Activated naive CD4-positive, alpha-beta T cell treated with anti-CD3 and anti-CD28 coated beads, Interleukin-2, amount 10 ng/mL, durations not matched to agents 7 days and 5 days (primary cell): ENCODE measurements around the gene TBC1D14.

ENCODE experiments used
- CTCF ChIA-PET: fragments of 350-600 bp; sonication (Branson Sonifier 250); formaldehyde crosslinking; loops from one replicate; lab custom pipeline; 2021; ENCODE audit warnings: antibody characterized with exemption; lab: Charles Lee
- DNase-seq: peaks from one replicate; pipeline ENCODE4 v3.0.0-alpha.2; 2020
- H3K27ac Mint-ChIP-seq: one replicate; pipeline ENCODE4 v1.8.0; 2021; ENCODE audit warnings: mild to moderate bottlenecking, moderate library complexity, mixed read lengths
- H3K27me3 Mint-ChIP-seq: one replicate; pipeline ENCODE4 v1.8.0; 2021; ENCODE audit warnings: mild to moderate bottlenecking, mixed read lengths
- H3K36me3 Mint-ChIP-seq: one replicate; pipeline ENCODE4 v1.8.0; 2021; ENCODE audit warnings: mixed read lengths
- H3K4me1 Mint-ChIP-seq: one replicate; pipeline ENCODE4 v1.8.0; 2021; ENCODE audit warnings: mixed read lengths
- H3K4me3 Mint-ChIP-seq: one replicate; pipeline ENCODE4 v1.8.0; 2021; ENCODE audit warnings: mild to moderate bottlenecking, moderate library complexity, mixed read lengths
- H3K9me3 Mint-ChIP-seq: one replicate; pipeline ENCODE4 v1.8.0; 2021; ENCODE audit warnings: mixed read lengths

Gene TBC1D14

GRCh38 chr4:6960628-6961412 lies 51.2 kb downstream of the TBC1D14 start:
- CTCF ChIA-PET: no interaction called here
- H3K36me3 Mint-ChIP-seq: no peaks in the 10 kb centered on the region
- H3K27ac Mint-ChIP-seq: no peak overlapping the region

DNA sequence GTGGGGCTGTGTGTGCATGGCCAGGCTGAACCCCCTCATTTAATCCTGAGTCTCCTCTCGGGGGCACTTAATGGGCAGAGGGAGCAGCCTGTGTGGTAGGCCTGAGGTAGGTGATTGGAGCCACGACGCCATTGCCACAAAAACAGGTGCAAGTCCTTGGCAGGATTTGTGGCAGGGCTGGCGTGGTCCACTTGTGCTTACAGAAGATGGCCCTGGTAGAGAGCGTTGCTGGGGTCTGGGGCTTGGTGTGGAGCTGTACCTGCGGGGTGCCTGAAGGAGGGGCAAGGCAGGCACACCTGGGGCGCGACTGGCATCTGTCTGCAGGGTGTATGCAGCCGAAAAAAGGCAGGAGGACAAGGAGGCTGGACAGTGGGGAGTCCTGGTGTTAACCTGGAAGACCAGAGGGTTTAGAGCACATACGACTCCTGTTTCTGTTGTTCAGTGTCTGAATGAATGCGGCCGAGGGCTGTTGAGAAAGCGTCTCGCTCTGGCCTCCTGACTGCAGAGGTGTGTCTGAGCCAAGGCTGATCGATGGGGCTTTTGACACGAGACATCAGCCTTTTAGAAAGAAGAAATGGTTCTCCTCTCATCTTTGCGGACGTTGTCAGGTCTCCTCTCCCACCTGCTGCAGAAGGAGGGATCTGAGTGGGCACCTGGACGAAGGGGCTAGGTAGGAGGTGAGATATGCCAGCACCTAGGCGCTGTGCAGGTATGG lies 52.0 kb downstream of the TBC1D14 start:
- no peak for DNase-seq
- no peaks in the 10 kb centered on the region for H3K36me3 Mint-ChIP-seq
- CTCF ChIA-PET: interaction anchor here (0.5 to 1.5 kb wide), 3 partner anchors 13 to 701 kb away, joined by 3 to 4 read pairs (median 3); no protein-coding TSS in a partner anchor
- H3K4me1 Mint-ChIP-seq: peaks cover 9% of the 10 kb centered on the region
- H3K27ac Mint-ChIP-seq: no peak overlapping the region
- H3K9me3 Mint-ChIP-seq: no peaks in the 10 kb centered on the region
- no peak overlapping the region for H3K4me3 Mint-ChIP-seq
- no peaks in the 10 kb centered on the region for H3K27me3 Mint-ChIP-seq

More at GRCh38 chr4:6960628-6961412, 51.2 kb downstream of the TBC1D14 start:
- no peaks in the 10 kb centered on the region for H3K27me3 Mint-ChIP-seq
- no peaks in the 10 kb centered on the region for H3K9me3 Mint-ChIP-seq
- no peak overlapping the region for H3K4me3 Mint-ChIP-seq
- DNase-seq: no peak
- peaks cover 9% of the 10 kb centered on the region for H3K4me1 Mint-ChIP-seq

DNA sequence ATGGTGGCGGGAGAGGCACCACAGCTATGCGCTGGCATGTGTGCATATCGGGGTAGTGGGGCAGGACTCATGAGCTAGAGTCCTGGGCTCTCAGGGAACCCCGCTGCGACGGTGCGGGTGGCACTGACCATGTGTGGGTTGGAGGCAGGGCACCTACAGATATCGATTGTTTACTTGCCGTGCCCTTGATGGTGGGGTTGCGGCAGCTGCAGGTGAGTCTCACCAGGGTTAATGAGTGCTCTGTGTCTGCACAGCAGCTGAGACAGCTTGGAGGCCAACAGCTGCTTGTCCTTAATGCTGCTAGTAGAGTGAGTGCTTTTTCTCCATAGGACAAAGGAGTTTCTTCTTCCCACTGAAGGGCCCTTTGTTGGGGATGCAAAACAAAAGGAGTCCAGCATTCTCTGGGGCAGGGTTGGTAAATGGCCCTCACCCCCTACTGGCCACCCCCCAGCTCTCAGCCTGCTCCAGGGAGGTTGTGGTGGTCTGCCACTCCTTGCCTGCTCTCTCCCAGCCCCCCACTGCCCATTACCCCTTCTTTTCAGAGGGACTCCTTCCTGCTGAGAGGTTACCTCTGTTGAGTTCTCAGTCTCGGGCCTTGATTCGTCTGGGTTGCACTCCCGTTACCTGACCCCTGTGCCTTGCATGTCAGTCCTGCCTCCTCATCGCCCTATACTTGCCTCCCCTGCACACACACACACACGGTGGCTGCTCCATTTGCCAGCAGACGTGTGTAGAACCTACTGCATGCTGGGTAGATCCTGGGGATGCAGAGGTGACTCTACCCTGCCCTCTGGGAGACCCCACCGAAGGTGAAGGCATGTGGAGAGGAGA lies 52.8 kb downstream of the TBC1D14 start:
- DNase-seq: no peak
- no peaks in the 10 kb centered on the region for H3K27me3 Mint-ChIP-seq
- CTCF ChIA-PET: interaction anchor here (0.5 to 1.5 kb wide), 3 partner anchors 12 to 702 kb away, joined by 3 to 4 read pairs (median 3); no protein-coding TSS in a partner anchor
- no peaks in the 10 kb centered on the region for H3K9me3 Mint-ChIP-seq
- H3K27ac Mint-ChIP-seq: no peak overlapping the region
- H3K4me1 Mint-ChIP-seq: peaks cover 9% of the 10 kb centered on the region
- peaks cover 3% of the 10 kb centered on the region for H3K36me3 Mint-ChIP-seq
- no peak overlapping the region for H3K4me3 Mint-ChIP-seq

- Mint-ChIP-seq H3K27me3 (no peaks in the 10 kb centered on the region), H3K4me3 (no peak overlapping the region), H3K4me1 (peaks cover 9% of the 10 kb centered on the region), H3K27ac (no peak overlapping the region), H3K9me3 (no peaks in the 10 kb centered on the region), H3K36me3 (peaks cover 3% of the 10 kb centered on the region)
- CTCF ChIA-PET: interaction anchor here (0.9 to 1.5 kb wide), 2 partner anchors 11 kb away, joined by 3 to 4 read pairs; no protein-coding TSS in a partner anchor
- DNase-seq: no peak
Observed at GRCh38 chr4:6963139-6963611, 53.5 kb downstream of the TBC1D14 start.

DNA sequence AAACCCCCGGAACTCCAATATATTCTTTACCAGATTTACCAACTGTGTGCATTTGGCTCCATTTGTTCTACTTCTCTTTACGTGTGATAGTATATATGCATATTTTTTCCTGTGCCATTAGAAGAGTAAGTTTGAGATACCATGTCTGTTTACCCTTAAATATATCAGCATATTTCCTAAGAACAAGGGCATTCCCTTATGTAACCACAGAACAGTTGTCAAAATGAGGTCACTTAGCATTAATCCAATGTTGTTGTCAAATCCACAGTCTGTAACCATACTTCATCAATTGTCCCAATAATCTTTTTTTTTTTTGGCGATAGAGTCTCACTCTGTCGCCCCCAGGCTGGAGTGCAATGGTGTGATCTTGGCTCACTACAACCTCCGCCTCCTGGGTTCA lies 55.2 kb downstream of the TBC1D14 start:
- Mint-ChIP-seq H3K27ac (no peak overlapping the region), H3K4me3 (no peak overlapping the region), H3K9me3 (no peaks in the 10 kb centered on the region), H3K27me3 (no peaks in the 10 kb centered on the region), H3K36me3 (peaks cover 6% of the 10 kb centered on the region), H3K4me1 (peaks cover 9% of the 10 kb centered on the region)
- no peak for DNase-seq
- CTCF ChIA-PET: interaction anchor here (1.6 to 2.2 kb wide), 2 partner anchors 9 to 22 kb away, joined by 5 to 12 read pairs; no protein-coding TSS in a partner anchor

DNA sequence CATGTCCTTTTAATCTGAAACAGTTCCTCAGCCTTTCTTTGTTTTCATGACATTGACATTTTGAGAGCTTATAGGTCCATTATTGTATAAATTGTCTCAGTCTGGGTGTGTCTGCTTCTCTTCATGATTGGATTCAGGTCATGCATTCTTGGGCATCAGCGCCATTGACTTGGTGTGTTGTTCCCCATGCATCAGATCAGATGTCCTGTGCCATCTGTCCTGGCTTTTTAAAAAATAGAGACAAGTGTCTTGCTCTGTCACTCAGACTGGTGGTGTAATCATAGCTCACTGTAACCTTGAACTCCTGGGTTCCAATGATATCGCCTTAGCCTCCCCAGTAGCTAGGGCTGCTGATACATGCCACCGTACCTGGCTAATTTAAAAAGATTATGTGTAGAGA lies 55.7 kb downstream of the TBC1D14 start:
- no peak for DNase-seq
- Mint-ChIP-seq H3K27me3 (no peaks in the 10 kb centered on the region), H3K27ac (no peak overlapping the region), H3K4me3 (no peak overlapping the region), H3K36me3 (peaks cover 9% of the 10 kb centered on the region), H3K9me3 (no peaks in the 10 kb centered on the region), H3K4me1 (peaks cover 9% of the 10 kb centered on the region)
- CTCF ChIA-PET: interaction anchor here (1.6 to 2.2 kb wide), 2 partner anchors 9 to 21 kb away, joined by 5 to 12 read pairs; no protein-coding TSS in a partner anchor

- Mint-ChIP-seq H3K9me3 (no peaks in the 10 kb centered on the region), H3K4me1 (peaks cover 9% of the 10 kb centered on the region), H3K4me3 (no peak overlapping the region), H3K27ac (no peak overlapping the region), H3K27me3 (no peaks in the 10 kb centered on the region), H3K36me3 (peaks cover 15% of the 10 kb centered on the region)
- CTCF ChIA-PET: no interaction called here
- no peak for DNase-seq
Observed at GRCh38 chr4:6967846-6968340, 58.3 kb downstream of the TBC1D14 start.

GRCh38 chr4:6968496-6968895 lies 58.9 kb downstream of the TBC1D14 start:
- no peak for DNase-seq
- CTCF ChIA-PET: no interaction called here
- Mint-ChIP-seq H3K36me3 (peaks cover 15% of the 10 kb centered on the region), H3K4me3 (no peak overlapping the region), H3K27me3 (no peaks in the 10 kb centered on the region), H3K27ac (no peak overlapping the region), H3K4me1 (peaks cover 9% of the 10 kb centered on the region), H3K9me3 (no peaks in the 10 kb centered on the region)

GRCh38 chr4:6969826-6970800 lies 60.5 kb downstream of the TBC1D14 start:
- Mint-ChIP-seq H3K4me1 (peaks cover 13% of the 10 kb centered on the region), H3K9me3 (no peaks in the 10 kb centered on the region), H3K4me3 (no peak overlapping the region), H3K36me3 (peaks cover 15% of the 10 kb centered on the region), H3K27ac (no peak overlapping the region), H3K27me3 (no peaks in the 10 kb centered on the region)
- no peak for DNase-seq
- CTCF ChIA-PET: no interaction called here

DNA sequence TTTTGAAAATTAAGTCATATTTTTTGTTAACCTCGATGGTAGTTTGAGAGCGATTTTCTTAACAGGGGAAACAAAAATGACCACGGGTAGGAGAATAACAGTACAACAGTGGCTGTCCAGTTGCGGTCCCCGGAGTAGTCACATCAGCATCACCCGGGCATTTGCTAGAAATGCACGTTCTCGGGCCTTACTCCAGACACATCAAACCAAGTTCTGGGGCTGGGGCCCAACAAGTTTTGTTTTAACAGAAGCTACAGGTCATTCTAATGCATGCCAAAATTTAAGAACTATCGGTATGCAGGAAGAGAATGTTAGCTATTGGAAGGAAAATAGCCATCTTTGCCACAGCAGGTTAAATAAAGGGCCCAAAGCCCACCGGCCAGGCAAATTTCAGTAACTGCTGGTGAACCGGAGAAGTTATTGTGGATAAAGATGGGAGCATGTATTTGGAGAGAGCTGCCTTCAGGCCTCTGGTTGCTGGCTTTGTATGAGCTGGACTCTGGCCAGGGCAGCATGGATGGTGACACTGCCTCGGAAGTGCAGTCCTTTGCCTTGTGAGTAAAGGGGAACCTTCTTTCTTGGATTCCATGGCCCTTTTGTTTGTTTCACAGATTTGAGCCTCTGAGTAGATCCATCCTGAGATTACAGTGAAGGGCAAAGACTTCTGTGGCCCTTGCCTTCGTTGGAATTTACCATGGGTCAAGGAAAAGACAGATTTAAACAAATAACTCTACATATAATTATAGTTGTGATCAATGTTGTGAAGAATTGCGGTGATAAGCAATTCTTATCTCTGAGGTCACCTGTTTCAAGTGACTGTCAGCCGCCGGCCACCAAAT lies 62.1 kb downstream of the TBC1D14 start:
- H3K9me3 Mint-ChIP-seq: no peaks in the 10 kb centered on the region
- H3K4me3 Mint-ChIP-seq: no peak overlapping the region
- H3K36me3 Mint-ChIP-seq: peaks cover 16% of the 10 kb centered on the region
- CTCF ChIA-PET: interaction anchor here (1.0 to 4.1 kb wide), 2 partner anchors 44 to 98 kb away, joined by 4 to 25 read pairs; no protein-coding TSS in a partner anchor
- DNase-seq: no peak
- peaks cover 13% of the 10 kb centered on the region for H3K4me1 Mint-ChIP-seq
- no peak overlapping the region for H3K27ac Mint-ChIP-seq
- no peaks in the 10 kb centered on the region for H3K27me3 Mint-ChIP-seq

DNA sequence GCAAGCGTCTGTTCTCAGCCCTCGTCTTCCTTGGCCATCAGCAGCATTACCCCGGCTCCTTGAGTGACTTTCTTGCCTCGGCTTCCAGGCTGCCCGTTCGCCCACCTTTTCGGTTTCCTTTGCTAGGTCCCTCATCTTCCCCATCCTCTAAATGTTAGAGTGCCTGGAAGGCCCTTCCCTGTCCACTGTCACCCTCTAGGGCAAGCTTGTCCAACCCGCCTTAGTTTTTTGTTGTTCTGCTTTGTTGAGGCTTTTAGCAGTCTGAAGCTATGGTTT lies 62.7 kb downstream of the TBC1D14 start:
- CTCF ChIA-PET: interaction anchor here (1.0 to 4.1 kb wide), 3 partner anchors 15 to 98 kb away, joined by 4 to 25 read pairs (median 14); no protein-coding TSS in a partner anchor
- Mint-ChIP-seq H3K27me3 (no peaks in the 10 kb centered on the region), H3K4me1 (peaks cover 13% of the 10 kb centered on the region), H3K9me3 (no peaks in the 10 kb centered on the region), H3K4me3 (no peak overlapping the region), H3K36me3 (peaks cover 14% of the 10 kb centered on the region), H3K27ac (peak overlapping the region; percentile 9)
- DNase-seq: no peak

GRCh38 chr4:6972911-6973310 lies 63.3 kb downstream of the TBC1D14 start:
- CTCF ChIA-PET: interaction anchor here (0.5 to 4.1 kb wide), 8 partner anchors 9 to 253 kb away, joined by 3 to 25 read pairs (median 10); no protein-coding TSS in a partner anchor
- H3K4me3 Mint-ChIP-seq: no peak overlapping the region
- H3K36me3 Mint-ChIP-seq: peaks cover 14% of the 10 kb centered on the region
- DNase-seq: no peak
- H3K4me1 Mint-ChIP-seq: peaks cover 13% of the 10 kb centered on the region
- H3K9me3 Mint-ChIP-seq: no peaks in the 10 kb centered on the region
- no peaks in the 10 kb centered on the region for H3K27me3 Mint-ChIP-seq
- peak overlapping the region; percentile 2 for H3K27ac Mint-ChIP-seq
